IMR-90 (cell line): ENCODE results near the gene KCNQ1. TPM values are rescaled to one million over a fixed set of nuclear protein-coding genes. Genes with fewer than 3 reads are reported as not detected.

Experiments used
- ATAC-seq: fragments of 200-7000 bp; cut with Tn5 transposase; 2 replicates; pipeline ENCODE4 v1.9.1; 2020; ENCODE audit warnings: low read depth, mild to moderate bottlenecking, moderate library complexity
- BruUV-seq: library from RNA; stranded (reverse); fragments of 400-500 nt; replicated peaks from 2 replicates; lab custom pipeline; 2021; lab: Mats Ljungman, UMichigan
- CTCF ChIA-PET: fragments of 300-600 bp; formaldehyde crosslinking; extraction: SDS; loops from one replicate; lab custom pipeline; 2021; ENCODE audit warnings: antibody characterized with exemption; lab: Yijun Ruan, JAX
- POLR2A ChIA-PET: fragments of 300-600 bp; sonication (Branson Sonifier 250); formaldehyde crosslinking; loops from one replicate; lab custom pipeline; 2022; ENCODE audit warnings: antibody characterized with exemption; ENCODE audit not compliant: unreplicated experiment; lab: Charles Lee
- DNase-seq: peaks from one replicate; pipeline ENCODE4 v3.0.0; 2013
- H2AFZ ChIP-seq: replicated peaks from 2 replicates; pipeline ENCODE3; 2013; ENCODE audit warnings: low read length, mild to moderate bottlenecking; ENCODE audit not compliant: poor library complexity
- H2AK5ac ChIP-seq: 2 replicates; pipeline ENCODE4 v1.6.1; 2013; ENCODE audit warnings: low read depth, low read length, inconsistent platforms
- H2AK9ac ChIP-seq: replicated peaks from 2 replicates; pipeline ENCODE3; 2013; ENCODE audit warnings: mild to moderate bottlenecking, low read depth, low read length, moderate library complexity; ENCODE audit not compliant: poor library complexity
- H2BK120ac ChIP-seq: 2 replicates; pipeline ENCODE4 v1.6.1; 2013; ENCODE audit warnings: low read depth, low read length, inconsistent platforms
- H2BK15ac ChIP-seq: 3 replicates; pipeline ENCODE4 v1.6.1; 2013; ENCODE audit warnings: low read depth, low read length, inconsistent platforms
- H2BK20ac ChIP-seq: 2 replicates; pipeline ENCODE4 v1.6.1; 2013; ENCODE audit warnings: low read depth, mild to moderate bottlenecking, inconsistent platforms, low read length, moderate library complexity
- H2BK5ac ChIP-seq: 2 replicates; pipeline ENCODE4 v1.6.1; 2013; ENCODE audit warnings: mild to moderate bottlenecking, low read depth, low read length, inconsistent platforms; ENCODE audit not compliant: poor library complexity, severe bottlenecking
- H3K14ac ChIP-seq: replicated peaks from 2 replicates; pipeline ENCODE4 v1.6.1; 2013; ENCODE audit warnings: low read depth, low read length, inconsistent platforms
- H3K18ac ChIP-seq: 2 replicates; pipeline ENCODE4 v1.6.1; 2013; ENCODE audit warnings: low read depth, low read length, control low read depth
- H3K23ac ChIP-seq: 2 replicates; pipeline ENCODE4 v1.6.1; 2013; ENCODE audit warnings: low read depth, low read length, inconsistent platforms
- H3K27ac ChIP-seq: 2 replicates; pipeline ENCODE4 v1.5.1; 2013; ENCODE audit warnings: mild to moderate bottlenecking, control low read depth, low read length; ENCODE audit not compliant: insufficient read depth
- H3K27me3 ChIP-seq: 2 replicates; pipeline ENCODE4 v1.6.1; 2013; ENCODE audit warnings: low read length; ENCODE audit not compliant: control insufficient read depth, insufficient read depth
- H3K36me3 ChIP-seq: 2 replicates; pipeline ENCODE4 v1.6.1; 2013; ENCODE audit warnings: low read length, mixed read lengths; ENCODE audit not compliant: control insufficient read depth, insufficient read depth
- H3K4ac ChIP-seq: 2 replicates; pipeline ENCODE4 v1.6.1; 2013; ENCODE audit warnings: low read depth, low read length, inconsistent platforms
- H3K4me1 ChIP-seq: 2 replicates; pipeline ENCODE4 v1.6.1; 2013; ENCODE audit warnings: low read length, mixed read lengths; ENCODE audit not compliant: control insufficient read depth, insufficient read depth
- H3K4me2 ChIP-seq: 2 replicates; pipeline ENCODE4 v1.6.1; 2013; ENCODE audit warnings: low read depth, mild to moderate bottlenecking, control low read depth, low read length, moderate library complexity
- H3K4me3 ChIP-seq: 2 replicates; pipeline ENCODE4 v1.5.1; 2013; ENCODE audit warnings: low read depth, mild to moderate bottlenecking, control low read depth, low read length, moderate library complexity; ENCODE audit not compliant: insufficient read depth
- H3K56ac ChIP-seq: 2 replicates; pipeline ENCODE4 v1.6.1; 2013; ENCODE audit warnings: low read length, inconsistent platforms; ENCODE audit not compliant: insufficient read depth; ENCODE audit errors: extremely low read depth
- H3K79me1 ChIP-seq, 2 experiments: 2 replicates each; pipeline ENCODE4 v1.6.1; 2013; ENCODE audit warnings: low read length in 2 of 2, inconsistent platforms in 1 of 2, low read depth in 1 of 2
- H3K9ac ChIP-seq: 2 replicates; pipeline ENCODE4 v1.6.1; 2013; ENCODE audit warnings: low read depth, low read length, control low read depth
- H3K9me1 ChIP-seq: 2 replicates; pipeline ENCODE4 v1.6.1; 2013; ENCODE audit warnings: low read length, inconsistent platforms; ENCODE audit not compliant: insufficient read depth
- H3K9me3 ChIP-seq: 2 replicates; pipeline ENCODE4 v1.6.1; 2013; ENCODE audit warnings: low read length; ENCODE audit not compliant: control insufficient read depth, insufficient read depth
- H4K20me1 ChIP-seq: 2 replicates; pipeline ENCODE4 v1.6.1; 2013; ENCODE audit warnings: low read length, inconsistent platforms; ENCODE audit not compliant: insufficient read depth
- H4K5ac ChIP-seq: 2 replicates; pipeline ENCODE4 v1.6.1; 2013; ENCODE audit warnings: mild to moderate bottlenecking, low read depth, low read length, control low read depth
- H4K8ac ChIP-seq, 2 experiments: 2 replicates each; pipeline ENCODE4 v1.6.1; 2013; ENCODE audit warnings: low read depth in 2 of 2, low read length in 2 of 2, control low read depth in 1 of 2, inconsistent platforms in 1 of 2
- H4K91ac ChIP-seq: 2 replicates; pipeline ENCODE4 v1.6.1; 2013; ENCODE audit warnings: low read depth, low read length, inconsistent platforms; ENCODE audit not compliant: insufficient read depth
- FOS ChIP-seq: fragments of 150-350 bp; IDR thresholded peaks from 2 replicates; pipeline ENCODE4 v1.6.1; 2016; ENCODE audit warnings: low read depth, low read length
- NFE2L2 ChIP-seq: fragments of 150-350 bp; IDR thresholded peaks from 2 replicates; pipeline ENCODE4 v1.6.1; 2016; ENCODE audit warnings: low read depth, mild to moderate bottlenecking, low read length
- RAD21 ChIP-seq: IDR thresholded peaks from 2 replicates; pipeline ENCODE4 v1.6.1; 2012; ENCODE audit warnings: low read length, improper control_type of control experiment
- WGBS, 2 experiments: methylation state at CpG; one replicate each; pipeline versions ENCODE4 v1.1.5 to v1.1.7; 2013; ENCODE audit warnings: missing lambda C conversion rate in 2 of 2; ENCODE audit not compliant: insufficient read length in 1 of 2; ENCODE audit errors: extremely low coverage in 2 of 2; 5-methylcytosine and 5-hydroxymethylcytosine counted together
- dilution Hi-C: fragments of 300-500 bp; cut with HindIII; formaldehyde crosslinking; loops from one replicate; pipeline ENCODE4 v1.14.3; 2018; ENCODE audit warnings: low sequenced_read_pairs; ENCODE audit not compliant: unreplicated experiment
- in situ Hi-C: fragments of 300-500 bp; cut with MboI; formaldehyde crosslinking; loops from 3 replicates; pipeline ENCODE4 v1.14.3; 2019; ENCODE audit warnings: low sequenced_read_pairs, inconsistent platforms, mixed read lengths
- intact Hi-C: fragments of 100-400 bp; cut with micrococcal nuclease; formaldehyde crosslinking; loops from 2 replicates; pipeline ENCODE4 v1.10.0; 2022
- polyA plus RNA-seq, 3 experiments: library from polyadenylated mRNA; depleted of rRNA; stranded (reverse); fragments of >200 nt; gene quantifications; 2 replicates each; pipeline ENCODE4 v1.2.3, GENCODE V29; 2012; ENCODE audit warnings: low replicate concordance in 1 of 3
- total RNA-seq: library from RNA; depleted of rRNA; stranded (reverse); fragments of >200 nt; gene quantifications from 2 replicates; pipeline ENCODE4 v1.2.3, GENCODE V29; 2012
- TF ChIP-seq, protein P1 (sequence below): fragments of 150-350 bp; IDR thresholded peaks from 2 replicates; pipeline ENCODE4 v1.6.1; 2016; ENCODE audit warnings: low read depth, mild to moderate bottlenecking, low read length, moderate library complexity, borderline replicate concordance
- TF ChIP-seq, protein P2 (sequence below): conservative IDR thresholded peaks from 2 replicates; pipeline ENCODE4 v1.5.1; 2012; ENCODE audit warnings: mild to moderate bottlenecking, low read depth, low read length, improper control_type of control experiment
- TF ChIP-seq, protein P3 (sequence below): fragments of 150-350 bp; IDR thresholded peaks from 2 replicates; pipeline ENCODE4 v1.6.1; 2017; ENCODE audit warnings: mild to moderate bottlenecking, antibody characterized with exemption, low read length, low read depth

KCNQ1 gene
- total and polyA plus RNA-seq, 2 of the 4 experiments (the other 2 are of a cell fraction), result 0.07 TPM; not detected in 1

DNA sequence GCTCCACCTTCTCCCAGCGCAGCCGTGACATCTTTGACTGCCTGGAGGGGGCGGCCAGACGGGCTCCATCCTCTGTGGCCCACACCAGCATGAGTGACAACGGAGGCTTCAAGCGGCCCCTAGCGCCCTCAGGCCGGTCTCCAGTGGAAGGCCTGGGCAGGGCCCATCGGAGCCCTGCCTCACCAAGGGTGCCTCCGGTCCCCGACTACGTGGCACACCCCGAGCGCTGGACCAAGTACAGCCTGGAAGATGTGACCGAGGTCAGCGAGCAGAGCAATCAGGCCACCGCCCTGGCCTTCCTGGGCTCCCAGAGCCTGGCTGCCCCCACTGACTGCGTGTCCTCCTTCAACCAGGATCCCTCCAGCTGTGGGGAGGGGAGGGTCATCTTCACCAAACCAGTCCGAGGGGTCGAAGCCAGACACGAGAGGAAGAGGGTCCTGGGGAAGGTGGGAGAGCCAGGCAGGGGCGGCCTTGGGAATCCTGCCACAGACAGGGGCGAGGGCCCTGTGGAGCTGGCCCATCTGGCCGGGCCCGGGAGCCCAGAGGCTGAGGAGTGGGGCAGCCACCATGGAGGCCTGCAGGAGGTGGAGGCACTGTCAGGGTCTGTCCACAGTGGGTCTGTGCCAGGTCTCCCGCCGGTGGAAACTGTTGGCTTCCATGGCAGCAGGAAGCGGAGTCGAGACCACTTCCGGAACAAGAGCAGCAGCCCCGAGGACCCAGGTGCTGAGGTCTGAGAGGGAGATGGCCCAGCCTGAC is 41.7 kb upstream of the KCNQ1 start:
- Histone ChIP-seq H2BK20ac (no peak overlapping the region), H3K9me3 (no peaks in the 10 kb centered on the region), H4K20me1 (no peaks in the 10 kb centered on the region), H3K4me1 (peaks cover 9% of the 10 kb centered on the region), H3K36me3 (peaks cover 19% of the 10 kb centered on the region), H4K5ac (no peak overlapping the region), H3K27me3 (no peaks in the 10 kb centered on the region; the same call in 1 of the 2 replicates), H3K9ac (no peak overlapping the region), H2AFZ (no peak overlapping the region), H3K27ac (no peak overlapping the region), H3K4me2 (no peak overlapping the region), H2BK15ac (no peak overlapping the region), H3K79me1 (peaks cover 3 to 36% of the 10 kb centered on the region in 2 experiments; a peak in 3 of 4 replicates), H2BK5ac (no peak overlapping the region), H3K4ac (no peak overlapping the region), H2AK5ac (no peak overlapping the region), H2BK120ac (no peak overlapping the region), H2AK9ac (no peak overlapping the region), H3K18ac (no peak overlapping the region), H4K91ac (no peak overlapping the region), H3K14ac (no peak overlapping the region), H3K56ac (no peak overlapping the region), H4K8ac (no peak overlapping the region), H3K23ac (no peak overlapping the region), H3K4me3 (no peak overlapping the region), H3K9me1 (no peaks in the 10 kb centered on the region)
- in situ Hi-C loops (no loop called here), dilution Hi-C loops (no loop called here), intact Hi-C loops (no loop called here)
- no peak for ATAC-seq
- POLR2A ChIA-PET, result no interaction called here
- TF ChIP-seq, protein P1, sequence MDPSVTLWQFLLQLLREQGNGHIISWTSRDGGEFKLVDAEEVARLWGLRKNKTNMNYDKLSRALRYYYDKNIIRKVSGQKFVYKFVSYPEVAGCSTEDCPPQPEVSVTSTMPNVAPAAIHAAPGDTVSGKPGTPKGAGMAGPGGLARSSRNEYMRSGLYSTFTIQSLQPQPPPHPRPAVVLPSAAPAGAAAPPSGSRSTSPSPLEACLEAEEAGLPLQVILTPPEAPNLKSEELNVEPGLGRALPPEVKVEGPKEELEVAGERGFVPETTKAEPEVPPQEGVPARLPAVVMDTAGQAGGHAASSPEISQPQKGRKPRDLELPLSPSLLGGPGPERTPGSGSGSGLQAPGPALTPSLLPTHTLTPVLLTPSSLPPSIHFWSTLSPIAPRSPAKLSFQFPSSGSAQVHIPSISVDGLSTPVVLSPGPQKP, result no peak
- no peak for TF ChIP-seq RAD21
- TF ChIP-seq, protein P2, sequence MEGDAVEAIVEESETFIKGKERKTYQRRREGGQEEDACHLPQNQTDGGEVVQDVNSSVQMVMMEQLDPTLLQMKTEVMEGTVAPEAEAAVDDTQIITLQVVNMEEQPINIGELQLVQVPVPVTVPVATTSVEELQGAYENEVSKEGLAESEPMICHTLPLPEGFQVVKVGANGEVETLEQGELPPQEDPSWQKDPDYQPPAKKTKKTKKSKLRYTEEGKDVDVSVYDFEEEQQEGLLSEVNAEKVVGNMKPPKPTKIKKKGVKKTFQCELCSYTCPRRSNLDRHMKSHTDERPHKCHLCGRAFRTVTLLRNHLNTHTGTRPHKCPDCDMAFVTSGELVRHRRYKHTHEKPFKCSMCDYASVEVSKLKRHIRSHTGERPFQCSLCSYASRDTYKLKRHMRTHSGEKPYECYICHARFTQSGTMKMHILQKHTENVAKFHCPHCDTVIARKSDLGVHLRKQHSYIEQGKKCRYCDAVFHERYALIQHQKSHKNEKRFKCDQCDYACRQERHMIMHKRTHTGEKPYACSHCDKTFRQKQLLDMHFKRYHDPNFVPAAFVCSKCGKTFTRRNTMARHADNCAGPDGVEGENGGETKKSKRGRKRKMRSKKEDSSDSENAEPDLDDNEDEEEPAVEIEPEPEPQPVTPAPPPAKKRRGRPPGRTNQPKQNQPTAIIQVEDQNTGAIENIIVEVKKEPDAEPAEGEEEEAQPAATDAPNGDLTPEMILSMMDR, result no peak
- no peak for TF ChIP-seq NFE2L2
- TF ChIP-seq, protein P3, sequence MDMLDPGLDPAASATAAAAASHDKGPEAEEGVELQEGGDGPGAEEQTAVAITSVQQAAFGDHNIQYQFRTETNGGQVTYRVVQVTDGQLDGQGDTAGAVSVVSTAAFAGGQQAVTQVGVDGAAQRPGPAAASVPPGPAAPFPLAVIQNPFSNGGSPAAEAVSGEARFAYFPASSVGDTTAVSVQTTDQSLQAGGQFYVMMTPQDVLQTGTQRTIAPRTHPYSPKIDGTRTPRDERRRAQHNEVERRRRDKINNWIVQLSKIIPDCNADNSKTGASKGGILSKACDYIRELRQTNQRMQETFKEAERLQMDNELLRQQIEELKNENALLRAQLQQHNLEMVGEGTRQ, result no peak
- no peak for TF ChIP-seq FOS
- CTCF ChIA-PET, result no interaction called here
- DNase-seq, result no peak
- BruUV-seq, result no TSS peak
- WGBS, 2 experiments, result 92% methylated on average over 18 of the region's 31 CpGs; no CpG with 5 or more reads in 1 of the 2 experiments
